Subcutaneous abdominal adipose tissue (tissue), 5 donors: ENCODE measurements around the gene NOTCH4.

Experiments used
- H3K27ac ChIP-seq: one replicate; pipeline ENCODE4 v1.7.0; 2013; ENCODE audit warnings: low read depth, mild to moderate bottlenecking, inconsistent platforms, low read length, moderate library complexity
- H3K27me3 ChIP-seq, 5 donors: one replicate each; pipeline ENCODE4 v1.7.0; 2013; ENCODE audit warnings: low read length in 5 of 5, inconsistent platforms in 1 of 5; ENCODE audit not compliant: control insufficient read depth in 5 of 5, insufficient read depth in 4 of 5
- H3K36me3 ChIP-seq, 5 donors: one replicate each; pipeline ENCODE4 v1.7.0; 2013; ENCODE audit warnings: low read length in 5 of 5; ENCODE audit not compliant: control insufficient read depth in 5 of 5, insufficient read depth in 5 of 5
- H3K4me1 ChIP-seq, 5 donors: one replicate each; pipeline ENCODE4 v1.7.0; 2013; ENCODE audit warnings: low read length in 5 of 5, mild to moderate bottlenecking in 3 of 5, moderate library complexity in 1 of 5; ENCODE audit not compliant: control insufficient read depth in 5 of 5, insufficient read depth in 5 of 5
- H3K4me3 ChIP-seq, 5 donors: one replicate each; pipeline ENCODE4 v1.7.0; 2013; ENCODE audit warnings: low read length in 5 of 5, low read depth in 1 of 5
- H3K9ac ChIP-seq, 5 donors: one replicate each; pipeline ENCODE4 v1.7.0; 2013; ENCODE audit warnings: low read length in 5 of 5, mild to moderate bottlenecking in 4 of 5, moderate library complexity in 3 of 5
- H3K9me3 ChIP-seq, 5 donors: one replicate each; pipeline ENCODE4 v1.7.0; 2013; ENCODE audit warnings: low read length in 5 of 5; ENCODE audit not compliant: control insufficient read depth in 5 of 5
- donor health status: healthy.
- donor health status: healthy.
- donor health status: healthy.
- donor health status: healthy.
- donor health status: healthy.

The NOTCH4 gene

DNA sequence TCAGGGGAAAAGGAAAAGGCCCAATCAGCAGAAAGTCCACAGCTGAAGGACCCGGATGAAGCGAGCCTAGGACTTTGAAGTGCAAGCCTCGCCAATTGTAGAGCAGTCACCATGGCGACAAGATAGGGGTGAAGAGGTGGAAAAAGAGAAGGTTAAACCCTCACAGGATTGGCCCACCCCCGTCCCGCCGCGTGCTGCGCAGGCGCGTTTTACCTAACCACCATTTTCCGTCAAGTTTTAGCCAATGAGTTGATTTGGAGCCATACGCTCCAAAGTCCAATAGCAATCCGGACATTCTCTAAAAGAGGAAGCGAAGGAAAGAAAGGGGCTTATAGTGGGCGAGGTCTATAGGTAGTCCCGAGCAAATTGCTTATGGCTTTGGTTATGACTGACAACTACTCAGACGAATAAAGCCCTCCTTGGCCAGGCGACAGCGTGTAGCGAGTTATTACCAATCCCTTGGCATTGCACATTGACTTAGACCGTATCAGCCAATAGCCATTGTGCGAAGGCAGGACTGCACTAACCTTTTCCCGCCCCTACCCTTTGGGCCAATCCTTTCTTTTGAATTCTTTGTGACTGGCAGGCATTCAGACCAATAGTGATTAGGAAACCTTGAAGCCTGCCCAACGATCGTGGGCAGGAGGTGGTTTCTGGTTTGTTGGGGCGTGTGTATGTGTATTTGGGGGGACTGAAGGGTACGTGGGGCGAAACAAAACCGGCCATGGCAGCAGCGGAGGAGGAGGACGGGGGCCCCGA, 45.9 kb downstream of the NOTCH4 start, which contains the start of gene RNF5:
Gene RNF5 (plus strand): TSS at position 618 of the 759 bp plus-strand sequence. CDS start 107 bp downstream, at position 725.
- H3K9me3 ChIP-seq = no peaks in the 10 kb centered on the region
- H3K27ac ChIP-seq = peak within 1 kb of the TSS; percentile 93
- H3K36me3 ChIP-seq = peaks cover 0 to 28% (median 19%) of the 10 kb centered on the region in 5 donors
- no peaks in the 10 kb centered on the region for H3K27me3 ChIP-seq
- peak within 1 kb of the TSS; percentile 66 to 87 (median 79) for H3K9ac ChIP-seq
- peaks cover 14 to 60% (median 46%) of the 10 kb centered on the region in 5 donors for H3K4me1 ChIP-seq
- H3K4me3 ChIP-seq = peak within 1 kb of the TSS; percentile 63 to 95 (median 85)

DNA sequence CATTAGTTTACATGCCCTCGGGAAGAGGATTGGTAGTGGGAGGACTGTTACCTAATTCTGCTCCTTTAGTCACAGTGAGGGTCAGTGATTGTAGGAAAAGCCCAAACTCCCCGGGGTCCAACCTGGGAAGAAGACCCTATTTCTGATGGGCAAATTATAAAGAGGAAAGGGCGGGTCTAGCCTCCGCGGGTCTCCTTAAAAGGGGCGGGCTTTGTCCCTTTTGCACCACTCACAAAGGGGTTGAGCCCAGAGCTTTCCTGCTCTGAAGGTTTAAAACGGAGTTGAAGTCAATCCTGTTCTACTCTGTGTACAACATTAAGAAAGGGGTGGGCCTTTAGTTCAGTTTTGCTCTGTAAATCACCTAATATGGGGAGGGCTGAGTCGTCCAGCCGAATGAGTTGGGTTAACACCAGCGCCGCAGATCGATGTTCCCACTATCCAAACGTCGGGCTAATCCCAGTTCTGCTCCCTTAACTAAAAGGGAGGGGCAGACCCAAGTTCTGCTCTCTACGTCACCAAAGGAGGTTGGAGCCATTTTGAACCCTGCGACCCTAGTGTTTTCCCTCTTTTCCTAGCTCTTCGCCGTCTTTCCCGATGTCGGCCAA, 46.6 kb downstream of the NOTCH4 start:
- Histone ChIP-seq H3K4me3 (peak overlapping the region; percentile 63 to 93 (median 78)), H3K27ac (peak overlapping the region; percentile 93), H3K4me1 (peaks cover 14 to 59% (median 46%) of the 10 kb centered on the region in 5 donors), H3K9me3 (no peaks in the 10 kb centered on the region), H3K9ac (peak overlapping the region; percentile 56 to 74 (median 63)), H3K36me3 (peaks cover 0 to 21% (median 12%) of the 10 kb centered on the region in 5 donors), H3K27me3 (no peaks in the 10 kb centered on the region)

DNA sequence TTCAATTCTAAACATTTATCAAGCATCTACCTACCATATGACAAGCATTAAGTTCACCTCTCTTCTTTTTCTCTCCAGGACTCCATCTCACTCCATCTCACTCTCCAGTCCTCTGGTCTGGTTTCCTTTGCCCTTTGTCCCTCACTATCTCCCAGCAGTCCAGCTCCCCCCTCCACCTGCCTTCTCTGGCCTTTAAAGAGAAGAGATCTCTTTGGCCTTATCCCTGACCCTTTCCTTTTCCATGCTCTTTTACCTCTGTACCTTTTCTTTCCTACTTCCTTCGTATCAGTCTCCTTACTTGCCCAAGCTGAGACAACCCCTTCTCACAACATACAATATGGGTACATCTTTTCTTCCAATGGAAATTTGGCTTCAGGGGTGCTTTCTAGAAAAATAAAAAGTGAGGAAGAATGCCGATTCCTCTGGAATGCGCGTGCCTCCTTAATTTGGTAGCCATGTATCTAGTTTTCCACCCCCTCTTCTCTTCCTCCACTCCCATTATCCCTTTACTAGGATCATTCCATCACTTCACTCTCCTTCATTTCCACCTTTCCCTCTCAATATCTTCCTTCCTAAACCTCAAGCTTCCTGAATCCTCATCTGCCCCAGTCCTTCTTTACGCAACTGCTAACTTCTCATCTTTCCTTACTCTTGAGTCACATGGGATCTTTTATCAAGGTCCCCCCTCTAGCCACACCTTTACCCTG, 47.2 kb downstream of the NOTCH4 start:
- Histone ChIP-seq H3K27me3 (no peaks in the 10 kb centered on the region), H3K36me3 (peaks cover 0 to 16% (median 11%) of the 10 kb centered on the region in 5 donors), H3K4me3 (peak overlapping the region; percentile 65 to 93 (median 81)), H3K9ac (peak overlapping the region; percentile 11 to 70 (median 57)), H3K4me1 (peaks cover 14 to 59% (median 46%) of the 10 kb centered on the region in 5 donors), H3K27ac (peak overlapping the region; percentile 93), H3K9me3 (no peaks in the 10 kb centered on the region)

DNA sequence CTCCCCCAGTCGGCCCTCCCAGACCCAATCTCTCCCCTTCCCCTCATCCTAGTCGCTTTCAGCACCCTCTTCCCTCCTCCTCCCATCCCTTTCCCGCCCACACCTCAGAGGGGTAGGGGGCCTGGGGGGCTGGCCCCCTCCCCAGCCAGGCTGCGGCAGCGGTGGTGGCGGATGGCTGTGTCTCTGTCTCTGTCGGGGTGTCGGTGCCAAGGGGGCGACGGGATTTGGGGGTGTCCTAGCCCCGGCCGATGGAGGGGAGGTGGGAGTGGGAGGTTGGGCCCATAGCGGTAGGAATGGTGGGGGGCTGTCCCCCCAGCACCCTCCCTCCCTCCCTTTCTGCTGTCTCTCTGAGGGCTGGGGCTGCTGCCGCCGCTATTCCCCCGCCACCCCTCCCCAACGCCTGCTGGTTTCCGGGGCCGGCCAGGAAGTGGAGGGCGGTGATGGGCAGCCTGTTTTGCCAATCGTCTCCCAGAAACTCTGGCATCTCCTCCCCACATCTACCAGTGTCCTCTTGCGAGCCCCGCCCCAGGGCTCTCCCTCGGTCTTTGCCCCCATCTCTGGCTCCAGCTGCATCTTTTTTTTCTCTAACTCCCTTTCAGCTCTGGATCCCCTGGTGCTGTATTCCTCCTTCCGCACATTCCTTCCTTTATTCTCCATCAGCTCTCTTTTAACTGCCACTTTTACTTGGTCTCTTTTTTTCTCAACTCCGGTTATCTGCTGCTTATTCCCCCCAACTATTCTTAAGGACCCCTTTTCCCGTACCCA, 48.0 kb downstream of the NOTCH4 start, which contains the start of gene AGPAT1:
Gene AGPAT1 (minus strand): TSS at position 374 of the 765 bp plus-strand sequence. CDS start 4,588 bp downstream, outside the sequence.
- Histone ChIP-seq H3K27me3 (no peaks in the 10 kb centered on the region), H3K27ac (peak within 1 kb of the TSS; percentile 93), H3K9me3 (no peaks in the 10 kb centered on the region), H3K4me3 (peak within 1 kb of the TSS; percentile 76 to 93 (median 85)), H3K9ac (peak within 1 kb of the TSS; percentile 32 to 97 (median 88)), H3K36me3 (peaks cover 0 to 14% (median 8%) of the 10 kb centered on the region in 5 donors), H3K4me1 (peaks cover 14 to 59% (median 46%) of the 10 kb centered on the region in 5 donors)

DNA sequence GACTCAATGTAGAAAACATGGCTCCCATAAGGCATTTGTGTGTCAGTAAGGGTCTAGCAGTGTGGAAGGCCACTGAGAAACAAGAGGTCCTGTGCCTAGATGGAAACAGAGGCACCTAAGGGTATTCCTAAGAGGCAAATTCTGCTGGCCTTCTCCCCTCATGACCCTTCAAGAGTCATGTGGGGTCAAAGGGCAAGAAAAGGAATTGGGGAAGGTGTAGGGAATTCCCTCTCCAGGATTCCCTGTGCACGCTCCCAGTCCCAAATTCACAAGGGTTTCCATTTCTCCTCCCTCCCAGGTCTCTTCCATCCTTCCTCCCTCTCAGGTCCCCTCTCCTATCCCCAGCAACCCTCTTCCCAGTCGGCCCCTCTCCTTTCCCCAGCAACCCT, 48.6 kb downstream of the NOTCH4 start:
- Histone ChIP-seq H3K27ac (peak overlapping the region; percentile 93), H3K4me1 (peaks cover 14 to 59% (median 46%) of the 10 kb centered on the region in 5 donors), H3K4me3 (peak overlapping the region; percentile 76 to 93 (median 85)), H3K27me3 (no peaks in the 10 kb centered on the region), H3K9ac (peak overlapping the region; percentile 32 to 97 (median 88)), H3K36me3 (peaks cover 0 to 17% (median 11%) of the 10 kb centered on the region in 5 donors), H3K9me3 (no peaks in the 10 kb centered on the region)

DNA sequence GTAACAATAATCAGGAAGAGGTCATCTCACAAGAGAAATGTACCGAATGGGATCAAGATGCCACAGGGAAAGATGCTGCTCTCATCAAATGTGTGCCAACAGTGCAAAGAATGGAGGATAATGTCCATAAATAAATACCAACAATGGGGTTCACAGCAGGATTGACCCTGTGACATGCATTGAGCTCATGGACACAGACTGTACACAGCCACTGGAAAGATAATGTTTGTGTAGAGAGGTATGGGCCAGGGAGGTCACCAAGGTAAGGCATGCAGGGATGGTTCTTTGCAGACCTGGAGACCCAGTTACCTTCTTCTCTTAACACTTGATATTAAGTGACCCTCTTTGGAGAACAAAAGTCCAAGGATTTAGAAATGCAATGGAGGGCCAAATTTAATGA, 49.5 kb downstream of the NOTCH4 start:
- Histone ChIP-seq H3K27ac (no peak overlapping the region), H3K27me3 (no peaks in the 10 kb centered on the region), H3K9me3 (no peaks in the 10 kb centered on the region), H3K4me3 (no peak overlapping the region), H3K36me3 (peaks cover 0 to 20% (median 17%) of the 10 kb centered on the region in 5 donors), H3K4me1 (peaks cover 14 to 51% (median 38%) of the 10 kb centered on the region in 5 donors), H3K9ac (no peak overlapping the region)

DNA sequence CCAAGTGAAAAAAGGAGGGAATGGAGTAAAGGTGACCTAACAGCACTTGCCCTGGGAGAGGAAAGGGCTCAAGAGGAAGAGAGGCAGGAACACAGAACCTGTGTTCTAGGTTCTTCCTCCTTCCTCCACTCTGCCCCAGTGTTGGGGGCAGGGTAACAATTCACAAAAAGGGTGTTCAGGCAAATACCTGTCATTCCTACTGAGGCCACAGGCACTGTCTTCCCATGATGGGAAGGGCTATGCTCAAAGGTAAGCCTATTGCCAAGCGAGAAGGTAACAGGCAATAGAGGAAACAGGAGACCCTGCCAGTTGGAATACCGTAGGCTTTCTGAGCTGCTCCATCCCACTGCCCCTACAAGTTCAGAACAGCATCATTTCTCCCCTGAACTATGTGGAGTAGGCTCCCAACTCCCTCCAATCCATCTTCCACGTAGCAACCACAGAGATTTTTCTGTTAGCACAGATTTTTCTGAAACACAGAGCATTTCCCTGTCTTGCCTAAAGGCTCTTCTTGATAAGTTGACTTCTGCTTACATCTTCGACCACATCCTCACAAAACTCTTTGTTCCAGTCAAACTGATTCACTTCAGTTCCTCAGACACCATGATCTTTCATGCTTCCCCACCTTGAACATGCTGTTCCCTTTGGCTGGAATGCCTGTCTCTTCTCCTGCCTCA, 50.7 kb downstream of the NOTCH4 start:
- Histone ChIP-seq H3K36me3 (peaks cover 0 to 32% (median 30%) of the 10 kb centered on the region in 5 donors), H3K27me3 (no peaks in the 10 kb centered on the region), H3K9ac (peak overlapping the region in 3 of 5 donors; percentile 12 to 33 (median 25)), H3K27ac (no peak overlapping the region), H3K4me3 (no peak overlapping the region), H3K9me3 (no peaks in the 10 kb centered on the region), H3K4me1 (peaks cover 13 to 40% (median 29%) of the 10 kb centered on the region in 5 donors)

DNA sequence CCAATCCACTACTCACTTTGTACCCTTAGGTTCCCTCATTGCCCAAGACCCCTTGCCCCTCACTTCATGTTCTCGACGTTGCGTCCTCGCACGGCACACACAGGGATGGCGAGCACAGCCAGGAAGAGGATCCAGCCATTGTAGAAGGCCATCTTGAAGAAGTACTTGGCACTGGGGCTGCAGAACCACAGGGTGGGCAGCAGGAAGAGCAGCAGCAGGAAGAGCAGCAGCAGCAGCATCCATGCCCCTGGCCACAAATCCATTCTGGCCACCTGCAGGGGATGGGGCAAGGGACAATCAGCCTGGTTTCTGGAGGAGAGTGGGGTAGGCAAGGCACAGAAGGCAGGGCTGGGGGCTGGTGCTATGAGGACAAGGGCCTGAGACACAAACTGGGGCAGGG, 52.6 kb downstream of the NOTCH4 start:
- H3K9me3 ChIP-seq = no peaks in the 10 kb centered on the region
- H3K9ac ChIP-seq = no peak overlapping the region
- no peak overlapping the region for H3K4me3 ChIP-seq
- no peaks in the 10 kb centered on the region for H3K27me3 ChIP-seq
- H3K4me1 ChIP-seq = peaks cover 3 to 22% (median 15%) of the 10 kb centered on the region in 5 donors
- H3K36me3 ChIP-seq = peaks cover 0 to 52% (median 49%) of the 10 kb centered on the region in 5 donors
- no peak overlapping the region for H3K27ac ChIP-seq

DNA sequence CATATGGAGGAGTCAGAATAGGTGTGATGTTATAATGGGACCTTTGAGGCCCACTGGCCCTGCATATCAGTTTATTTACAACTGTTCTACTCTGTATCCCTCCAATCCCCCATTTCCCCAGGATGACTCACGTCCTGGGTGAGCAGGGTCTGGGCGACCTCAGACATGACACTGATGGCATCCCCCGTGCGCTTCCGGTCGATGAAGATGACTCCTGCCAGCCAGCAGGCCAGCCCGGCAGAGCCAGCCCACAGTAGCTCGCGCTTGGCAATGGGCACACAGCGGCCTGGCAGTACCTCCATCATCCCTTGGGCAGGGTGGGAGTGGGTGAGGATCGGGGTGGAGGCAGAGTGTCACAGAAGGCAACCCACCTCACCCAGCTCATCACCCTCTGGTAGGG, 53.6 kb downstream of the NOTCH4 start:
- peaks cover 0 to 59% (median 52%) of the 10 kb centered on the region in 5 donors for H3K36me3 ChIP-seq
- peaks cover 2 to 16% (median 9%) of the 10 kb centered on the region in 5 donors for H3K4me1 ChIP-seq

More for the DNA sequence above, 53.6 kb downstream of the NOTCH4 start:
- Histone ChIP-seq H3K27me3 (no peaks in the 10 kb centered on the region), H3K9ac (no peak overlapping the region), H3K4me3 (no peak overlapping the region), H3K9me3 (no peaks in the 10 kb centered on the region), H3K27ac (no peak overlapping the region)
